GM21526 (cell line): Measurements from ENCODE around the gene CYP2F1.
"Not testable (repeated sequence)": the region's sequence is repeated elsewhere in the genome, so short reads cannot be mapped to it uniquely, and the experiment has no call there.

Source experiments
- ATAC-seq: cut with Tn5 transposase; IDR thresholded peaks from one replicate; pipeline ENCODE4 v1.9.1; 2021; ENCODE audit warnings: moderate library complexity; ENCODE audit not compliant: unreplicated experiment, low FRiP score

CYP2F1 gene, protein sequence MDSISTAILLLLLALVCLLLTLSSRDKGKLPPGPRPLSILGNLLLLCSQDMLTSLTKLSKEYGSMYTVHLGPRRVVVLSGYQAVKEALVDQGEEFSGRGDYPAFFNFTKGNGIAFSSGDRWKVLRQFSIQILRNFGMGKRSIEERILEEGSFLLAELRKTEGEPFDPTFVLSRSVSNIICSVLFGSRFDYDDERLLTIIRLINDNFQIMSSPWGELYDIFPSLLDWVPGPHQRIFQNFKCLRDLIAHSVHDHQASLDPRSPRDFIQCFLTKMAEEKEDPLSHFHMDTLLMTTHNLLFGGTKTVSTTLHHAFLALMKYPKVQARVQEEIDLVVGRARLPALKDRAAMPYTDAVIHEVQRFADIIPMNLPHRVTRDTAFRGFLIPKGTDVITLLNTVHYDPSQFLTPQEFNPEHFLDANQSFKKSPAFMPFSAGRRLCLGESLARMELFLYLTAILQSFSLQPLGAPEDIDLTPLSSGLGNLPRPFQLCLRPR

GRCh38 chr19:41114132-41114531 lies at the start of gene CYP2F1:
Gene CYP2F1, plus strand, starts transcription at chr19:41114432. Its CDS starts 1,757 bp downstream, at chr19:41116189.
- ATAC-seq, result no peak

GRCh38 chr19:41064974-41065569 lies 49.2 kb upstream of the CYP2F1 start:
- no peak for ATAC-seq

- no peak for ATAC-seq
Measured at GRCh38 chr19:41076286-41076685, 37.9 kb upstream of the CYP2F1 start.

DNA sequence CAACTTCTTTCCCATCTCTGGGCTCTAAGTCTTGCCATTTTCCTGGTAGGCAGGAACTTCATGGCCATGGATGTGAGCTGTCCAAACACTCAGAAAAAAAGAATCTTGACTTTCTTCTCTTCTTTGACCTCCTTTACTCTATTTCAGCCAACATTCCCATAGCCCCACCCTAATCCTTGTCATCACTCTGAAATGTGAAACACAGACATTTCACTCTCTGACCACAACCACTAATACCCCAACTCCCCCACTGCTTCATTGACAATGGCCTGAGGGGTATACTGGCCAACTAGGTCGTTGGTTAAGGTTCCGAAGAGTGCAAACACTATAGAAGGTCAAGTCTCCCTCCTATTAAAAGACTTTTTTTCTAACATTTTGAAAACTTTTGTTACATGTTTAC lies 30.7 kb upstream of the CYP2F1 start:
- ATAC-seq, result no peak

- ATAC-seq, result no peak
Measured at GRCh38 chr19:41085748-41086415, 28.4 kb upstream of the CYP2F1 start.

GRCh38 chr19:41088151-41088550 lies 26.1 kb upstream of the CYP2F1 start, which contains the start of gene CYP2A13:
Gene CYP2A13, plus strand, starts transcription at chr19:41088451. Its CDS starts 21 bp downstream, at chr19:41088472.
- no peak for ATAC-seq

DNA sequence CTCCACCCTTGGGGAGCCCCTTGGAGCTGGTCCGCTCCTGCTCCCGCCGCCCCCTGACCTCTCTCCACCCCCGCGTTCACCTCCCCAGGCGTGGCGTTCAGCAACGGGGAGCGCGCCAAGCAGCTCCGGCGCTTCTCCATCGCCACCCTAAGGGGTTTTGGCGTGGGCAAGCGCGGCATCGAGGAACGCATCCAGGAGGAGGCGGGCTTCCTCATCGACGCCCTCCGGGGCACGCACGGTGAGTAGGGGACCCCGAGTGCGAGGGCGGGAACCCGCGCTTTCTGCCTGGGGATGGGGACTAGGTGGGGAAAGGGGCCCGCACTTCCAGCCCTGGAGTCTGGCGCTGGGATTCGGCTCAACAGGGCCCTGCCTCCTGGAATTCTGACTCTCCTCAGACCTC lies 24.3 kb upstream of the CYP2F1 start:
- no peak for ATAC-seq

- ATAC-seq, result no peak
Measured at GRCh38 chr19:41095703-41096102, 18.5 kb upstream of the CYP2F1 start.

DNA sequence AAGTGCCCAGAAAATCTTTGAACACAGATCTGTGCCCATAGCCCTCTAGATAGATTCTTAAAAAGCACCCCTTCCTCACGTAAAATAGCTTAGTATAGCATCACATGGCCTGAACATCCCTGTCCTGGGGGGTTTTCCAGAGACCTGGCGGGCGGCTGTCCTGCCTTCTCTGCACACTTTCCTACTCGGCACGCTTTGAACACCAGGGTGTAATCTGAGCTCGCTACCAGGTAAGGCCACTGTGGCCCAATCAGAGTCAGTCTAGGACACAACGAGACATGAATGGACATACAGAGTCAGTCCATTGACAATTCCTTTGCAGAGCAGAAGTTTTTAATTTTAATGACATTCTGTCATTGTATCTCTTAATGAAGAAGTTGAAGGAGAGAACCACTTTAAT lies 17.9 kb upstream of the CYP2F1 start:
- no peak for ATAC-seq

DNA sequence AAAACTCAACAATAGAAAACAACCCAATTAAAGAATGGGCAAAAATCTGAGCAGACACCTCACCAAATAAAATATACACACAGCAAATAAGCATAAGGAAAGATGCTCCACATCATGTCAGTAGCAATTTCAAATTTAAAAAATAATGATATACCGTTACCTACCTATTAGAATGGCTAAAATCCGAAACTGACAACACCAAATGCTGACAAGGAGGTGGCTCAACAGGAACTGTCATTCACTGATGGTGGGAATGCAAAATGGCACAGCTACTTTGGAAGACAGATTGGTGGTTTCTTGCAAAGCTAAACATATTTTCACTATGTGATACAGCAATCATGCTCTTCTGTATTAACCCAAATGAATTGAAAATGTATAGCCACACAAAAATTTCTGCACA lies 16.9 kb upstream of the CYP2F1 start:
- ATAC-seq, result no peak

DNA sequence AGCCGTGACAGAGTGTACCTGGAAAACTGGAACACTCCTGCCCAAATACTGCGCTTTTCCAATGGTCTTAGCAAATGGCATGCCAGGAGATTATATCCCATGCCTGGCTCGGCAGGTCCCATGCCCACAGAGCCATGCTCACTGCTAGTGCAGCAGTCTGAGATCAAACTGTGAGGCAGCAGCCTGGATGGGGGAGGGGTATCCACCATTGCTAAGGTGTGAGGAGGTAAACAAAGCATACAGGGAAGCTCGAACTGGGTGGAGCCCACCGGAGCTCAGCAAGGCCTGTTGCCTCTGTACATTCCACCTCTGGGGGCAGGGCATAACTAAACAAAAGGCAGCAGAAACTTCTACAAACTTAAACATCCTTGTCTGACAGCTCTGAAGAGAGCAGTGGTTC lies 15.5 kb upstream of the CYP2F1 start:
- no peak for ATAC-seq

GRCh38 chr19:41102210-41102609 lies 12.0 kb upstream of the CYP2F1 start:
- ATAC-seq, result not testable (repeated sequence)

- ATAC-seq, result no peak
Measured at GRCh38 chr19:41106177-41106576, 8.1 kb upstream of the CYP2F1 start.

DNA sequence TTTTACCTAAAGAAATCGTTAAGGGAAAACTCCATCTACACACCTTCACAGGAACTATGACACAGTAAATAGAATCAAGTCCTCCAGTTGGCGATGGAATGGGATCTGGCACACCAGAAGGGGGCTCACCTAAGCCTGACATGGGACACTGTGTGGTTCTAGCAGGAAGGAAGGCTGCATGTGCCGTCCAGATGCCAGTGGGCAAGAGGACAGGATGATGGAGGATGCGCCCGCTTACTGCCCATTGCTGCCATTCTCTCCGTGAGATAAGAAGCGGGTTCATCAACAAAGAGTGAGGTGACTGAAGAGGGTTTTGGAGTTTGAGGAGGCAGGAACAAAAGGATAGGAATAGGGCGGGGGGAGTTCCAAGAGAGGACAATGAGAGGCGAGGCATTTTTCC lies 2.9 kb upstream of the CYP2F1 start:
- ATAC-seq, result no peak

GRCh38 chr19:41111750-41112295 lies 2.4 kb upstream of the CYP2F1 start:
- no peak for ATAC-seq

DNA sequence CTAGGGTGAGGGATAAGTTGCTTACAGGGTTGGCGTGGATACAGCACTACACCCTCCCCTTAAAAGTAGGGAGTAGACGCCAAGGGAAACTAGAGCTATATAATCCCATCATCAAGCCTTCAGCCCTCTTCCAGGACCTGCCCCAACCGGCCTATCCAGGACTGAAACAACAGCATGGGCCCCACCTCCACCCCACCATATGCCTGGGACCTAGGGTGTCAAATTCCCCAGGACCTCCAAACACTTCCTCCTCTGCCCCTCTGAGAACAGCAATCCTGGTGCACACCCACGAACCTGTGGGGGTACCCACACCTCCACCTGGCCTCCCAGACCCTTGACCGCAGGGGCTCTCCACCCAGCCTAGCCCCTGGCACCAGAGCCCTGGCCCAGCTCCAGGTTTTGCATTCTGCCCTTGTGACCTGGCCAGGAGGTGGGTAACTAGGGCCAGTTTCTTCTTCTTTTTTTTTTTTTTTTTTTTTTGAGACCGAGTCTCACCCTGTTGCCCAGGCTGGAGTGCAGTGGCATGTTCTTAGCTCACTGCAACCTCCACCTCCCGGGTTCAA lies 1.4 kb upstream of the CYP2F1 start:
- ATAC-seq, result no peak

DNA sequence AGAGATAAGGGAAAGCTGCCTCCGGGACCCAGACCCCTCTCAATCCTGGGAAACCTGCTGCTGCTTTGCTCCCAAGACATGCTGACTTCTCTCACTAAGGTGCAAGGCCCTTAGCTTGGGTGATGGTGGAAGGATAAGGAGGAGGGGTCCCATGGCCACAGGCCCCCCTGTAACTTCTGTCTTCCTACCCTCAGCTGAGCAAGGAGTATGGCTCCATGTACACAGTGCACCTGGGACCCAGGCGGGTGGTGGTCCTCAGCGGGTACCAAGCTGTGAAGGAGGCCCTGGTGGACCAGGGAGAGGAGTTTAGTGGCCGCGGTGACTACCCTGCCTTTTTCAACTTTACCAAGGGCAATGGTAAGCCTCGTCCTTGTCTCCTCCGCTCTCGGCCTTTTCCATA lies 2.0 kb downstream of the CYP2F1 start:
- ATAC-seq, result no peak

DNA sequence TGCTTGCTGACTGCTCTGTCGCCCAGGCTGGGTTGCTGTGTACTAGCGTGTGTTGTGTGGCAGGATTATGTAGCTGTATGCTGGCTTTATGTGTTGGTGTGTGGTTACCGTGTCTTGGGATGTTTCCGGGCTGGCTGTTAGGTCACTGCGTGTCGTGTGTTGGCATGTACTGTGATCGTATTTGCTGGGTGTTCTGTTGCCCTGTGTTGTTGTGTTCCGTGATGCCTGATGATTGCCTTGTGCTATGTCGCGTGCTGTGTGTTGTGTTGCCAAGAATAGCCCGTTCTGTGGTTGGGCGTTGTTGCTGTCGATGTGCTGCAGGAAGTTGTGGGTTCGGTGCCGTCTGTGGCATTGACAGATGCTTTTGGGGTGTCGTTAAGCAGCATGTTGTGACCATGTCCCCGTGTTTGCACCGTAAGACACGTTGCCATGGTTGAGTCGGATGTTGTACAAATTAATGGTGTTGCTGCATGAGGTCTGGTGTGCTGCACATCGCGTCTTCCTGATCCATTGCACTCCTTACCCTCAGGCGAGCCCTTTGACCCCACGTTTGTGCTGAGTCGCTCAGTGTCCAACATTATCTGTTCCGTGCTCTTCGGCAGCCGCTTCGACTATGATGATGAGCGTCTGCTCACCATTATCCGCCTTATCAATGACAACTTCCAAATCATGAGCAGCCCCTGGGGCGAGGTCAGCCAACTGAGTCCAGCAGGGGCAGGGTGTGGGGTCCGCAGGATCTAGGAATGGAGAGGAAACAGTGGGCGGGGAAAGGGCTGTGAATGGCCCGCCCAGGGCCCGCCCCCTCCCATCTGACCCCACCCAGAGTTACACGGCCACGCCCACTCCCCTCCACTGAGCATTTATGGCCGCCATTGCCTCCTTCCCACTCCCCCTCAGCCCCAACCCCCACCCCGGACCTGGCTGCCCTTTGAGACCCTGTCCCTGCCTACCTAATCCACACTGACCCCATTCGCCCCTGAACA lies 7.0 kb downstream of the CYP2F1 start:
- ATAC-seq, result not testable (repeated sequence)

DNA sequence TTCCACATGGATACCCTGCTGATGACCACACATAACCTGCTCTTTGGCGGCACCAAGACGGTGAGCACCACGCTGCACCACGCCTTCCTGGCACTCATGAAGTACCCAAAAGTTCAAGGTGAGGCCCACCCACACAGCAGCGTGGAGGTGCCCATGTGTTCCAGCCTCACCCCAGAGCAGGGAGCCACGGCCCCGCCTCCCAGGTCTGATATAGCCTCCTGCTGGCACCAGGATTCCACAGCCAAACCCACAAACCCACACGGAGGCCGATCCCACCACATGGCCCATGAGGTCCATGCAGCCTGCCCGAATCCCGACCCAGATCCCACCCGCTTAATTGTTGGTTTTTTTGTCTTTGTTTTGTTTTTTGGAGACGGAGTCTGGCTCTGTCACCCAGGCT lies 8.6 kb downstream of the CYP2F1 start:
- ATAC-seq, result not testable (repeated sequence)
